Activated gamma-delta T cell (primary cell): ENCODE measurements around the gene DIP2B.
"Not testable (repeated sequence)": the region's sequence is repeated elsewhere in the genome, so short reads cannot be mapped to it uniquely, and the experiment has no call there.

Source experiments
- DNase-seq: peaks from one replicate; lab custom pipeline; 2025; lab: John Stamatoyannopoulos, UW

Gene DIP2B

DNA sequence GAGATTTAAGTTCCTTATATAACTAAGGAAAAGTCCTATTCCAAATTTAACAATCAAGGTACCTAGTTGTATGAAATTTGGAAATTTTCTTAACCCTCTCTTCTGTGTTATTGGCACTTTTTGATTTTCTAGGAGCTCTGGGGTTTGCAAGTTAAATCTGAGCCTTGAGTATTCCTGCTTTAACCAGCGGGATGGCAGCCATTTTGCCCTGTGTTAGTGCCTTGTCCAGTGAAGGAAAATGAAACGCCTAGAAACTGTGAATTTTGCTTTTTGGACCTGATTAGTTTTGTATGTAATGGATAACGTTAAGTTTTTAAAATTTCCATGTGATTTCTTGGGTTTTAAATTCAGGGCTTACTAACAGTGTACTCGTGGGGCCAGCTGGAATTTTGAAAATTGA is 45.1 kb downstream of the DIP2B start:
- DNase-seq, result no peak

DNA sequence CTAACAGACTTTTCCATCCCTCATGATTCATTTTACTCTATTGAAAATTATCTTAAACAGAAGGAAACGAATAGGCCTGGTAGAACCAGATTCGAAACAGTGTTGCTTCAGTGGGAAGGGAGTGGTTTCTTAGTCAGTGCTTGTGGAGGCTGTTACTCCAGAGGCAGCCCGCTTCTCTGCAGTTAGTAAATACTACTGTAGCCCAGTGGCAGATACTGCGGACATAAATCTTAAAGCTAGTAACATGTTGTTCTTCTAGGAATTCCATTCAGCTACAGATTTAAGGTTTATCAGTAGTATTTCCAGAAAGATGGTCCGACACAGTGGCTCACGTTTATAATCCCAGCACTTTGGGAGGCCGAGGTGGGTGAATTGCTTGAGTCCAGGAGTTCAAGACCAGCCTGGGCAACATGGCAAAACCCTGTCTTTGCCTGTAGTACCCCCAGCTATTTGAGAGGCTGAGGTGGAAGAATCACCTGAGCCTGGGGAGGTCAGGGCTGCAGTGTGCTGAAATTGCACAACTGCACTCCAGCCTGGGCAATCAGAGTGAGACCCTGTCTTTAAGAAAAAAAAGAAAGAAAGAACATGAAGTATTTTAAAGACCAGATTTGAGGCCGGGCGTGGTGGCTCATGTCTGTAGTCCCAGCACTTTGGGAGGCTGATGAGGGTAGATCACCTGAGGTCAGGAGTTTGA is 45.9 kb downstream of the DIP2B start:
- DNase-seq, result no peak

DNA sequence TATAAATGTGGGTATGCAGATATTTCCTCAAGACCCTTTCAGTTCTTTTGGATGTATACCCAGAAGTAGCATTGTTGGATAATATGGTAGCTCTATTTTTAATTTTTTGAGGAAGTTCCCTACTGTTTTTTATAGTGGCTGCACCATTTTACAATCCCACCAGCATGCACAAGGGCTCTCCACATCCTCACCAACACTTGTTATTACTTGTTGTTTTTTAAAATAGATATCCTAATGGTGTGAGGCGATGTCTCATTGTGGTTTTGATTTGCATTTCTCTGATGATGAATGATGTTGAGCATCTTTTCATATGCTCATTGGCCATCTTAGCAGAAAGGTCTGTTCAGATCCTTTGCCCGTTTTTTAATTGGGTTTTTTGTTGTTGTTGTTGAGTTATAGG is 47.1 kb downstream of the DIP2B start:
- no peak for DNase-seq

DNA sequence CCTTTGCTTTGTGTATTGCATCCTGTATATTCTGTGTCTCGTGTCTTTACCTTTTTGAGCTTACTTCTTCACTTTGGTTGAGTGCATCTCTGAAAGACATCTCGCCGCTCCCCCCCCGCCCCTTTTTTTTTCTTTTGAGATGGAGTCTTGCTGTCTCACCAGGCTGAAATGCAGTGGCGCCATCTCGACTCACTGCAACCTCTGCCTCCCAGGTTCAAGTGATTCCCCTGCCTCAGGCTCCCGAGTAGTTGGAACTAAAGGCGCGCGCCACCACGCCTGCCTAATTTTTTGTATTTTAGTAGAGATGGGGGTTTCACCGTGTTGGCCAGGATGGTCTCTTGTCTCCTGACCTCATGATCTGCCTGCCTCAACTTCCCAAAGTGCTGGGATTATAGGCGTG is 49.9 kb downstream of the DIP2B start:
- DNase-seq, result no peak

DNA sequence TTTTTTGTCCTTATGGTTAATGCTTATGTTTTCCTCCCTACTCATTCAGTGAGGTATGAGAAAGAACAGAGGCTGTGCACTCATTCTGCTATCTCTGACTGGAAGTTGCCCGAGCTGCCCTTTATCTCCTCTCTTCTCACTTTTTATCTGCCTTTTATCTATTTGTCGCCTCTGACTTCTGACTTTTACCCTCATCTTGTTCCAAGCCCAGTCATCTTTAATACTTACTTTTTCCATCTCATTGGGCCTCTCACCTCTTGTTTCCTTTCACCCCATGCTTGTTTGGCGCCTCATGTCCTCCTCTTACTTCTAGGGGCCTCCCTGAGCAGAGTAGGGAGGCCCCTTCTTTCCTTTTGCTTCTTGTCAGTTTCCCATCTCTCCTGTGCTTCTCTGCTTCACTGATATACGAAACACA is 50.7 kb downstream of the DIP2B start:
- no peak for DNase-seq

DNA sequence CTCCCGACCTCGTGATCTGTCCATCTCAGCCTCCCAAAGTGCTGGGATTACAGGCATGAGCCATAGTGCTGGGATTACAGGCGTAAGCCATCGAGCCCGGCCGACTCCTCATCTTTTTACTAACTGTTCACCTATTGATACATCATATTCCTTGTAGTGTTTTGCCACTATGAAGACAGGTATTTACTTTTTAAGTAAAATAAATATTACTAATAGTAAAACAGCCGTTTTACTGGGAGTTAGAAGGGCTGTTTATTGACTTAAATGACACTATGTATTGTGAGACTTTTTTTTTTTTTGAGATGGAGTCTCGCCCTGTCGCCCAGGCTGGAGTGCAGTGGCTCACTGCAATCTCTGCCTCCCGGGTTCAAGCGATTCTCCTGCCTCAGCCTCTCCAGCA is 51.5 kb downstream of the DIP2B start:
- no peak for DNase-seq

DNA sequence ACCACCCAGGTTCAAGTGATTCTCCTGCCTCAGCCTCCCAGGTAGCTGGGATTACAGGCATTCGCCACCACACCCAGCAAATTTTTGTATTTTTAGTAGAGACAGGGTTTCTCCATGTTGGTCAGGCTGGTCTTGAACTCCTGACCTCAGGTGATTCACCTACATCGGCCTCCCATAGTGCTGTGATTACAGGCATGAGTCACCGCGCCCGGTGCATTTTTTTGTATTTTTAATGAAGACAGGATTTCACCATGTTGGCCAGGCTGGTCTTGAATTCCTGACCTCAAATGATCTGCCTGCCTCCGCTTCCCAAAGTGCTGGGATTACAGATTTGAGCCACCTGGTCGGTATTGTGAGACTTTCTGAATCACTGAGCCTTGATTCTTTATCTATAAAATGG is 52.0 kb downstream of the DIP2B start:
- not testable (repeated sequence) for DNase-seq

DNA sequence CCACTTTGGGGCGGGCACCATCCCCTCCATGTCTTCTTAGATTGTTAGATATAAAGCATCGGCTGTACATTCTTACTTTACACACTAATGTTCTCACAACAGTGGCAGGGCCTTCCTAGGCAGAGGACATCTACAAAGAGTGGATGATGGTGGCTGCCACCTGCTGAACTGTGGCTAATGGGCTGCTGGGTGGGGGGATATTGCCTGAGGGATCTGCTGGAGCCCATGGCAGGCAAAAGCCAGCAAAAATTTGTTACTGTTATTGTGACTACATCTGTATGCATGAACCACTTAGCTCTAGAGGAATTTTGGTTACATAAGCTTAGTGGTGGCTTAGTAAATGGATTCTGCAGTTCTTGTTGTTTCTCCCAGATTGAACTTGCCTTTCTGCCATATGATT is 52.6 kb downstream of the DIP2B start:
- DNase-seq, result no peak

DNA sequence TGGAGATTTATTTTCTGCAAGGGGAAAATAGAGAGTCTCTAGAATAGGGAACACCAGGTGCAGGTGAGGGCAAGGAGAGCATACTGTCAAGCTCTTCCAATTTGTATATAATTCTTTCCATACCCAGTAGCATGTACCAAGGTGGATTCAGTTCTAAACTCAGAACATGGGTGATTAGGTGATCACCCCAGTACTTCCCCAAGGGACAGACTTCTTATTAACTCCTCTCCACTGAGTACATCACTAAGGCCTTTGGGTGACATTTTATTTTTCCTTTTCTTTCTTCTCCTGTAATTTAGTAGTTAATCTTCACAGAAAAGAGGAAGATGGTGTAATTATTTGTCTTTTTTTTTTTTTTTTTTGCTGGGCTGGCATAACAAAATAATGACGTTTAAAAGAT is 54.2 kb downstream of the DIP2B start:
- no peak for DNase-seq

DNA sequence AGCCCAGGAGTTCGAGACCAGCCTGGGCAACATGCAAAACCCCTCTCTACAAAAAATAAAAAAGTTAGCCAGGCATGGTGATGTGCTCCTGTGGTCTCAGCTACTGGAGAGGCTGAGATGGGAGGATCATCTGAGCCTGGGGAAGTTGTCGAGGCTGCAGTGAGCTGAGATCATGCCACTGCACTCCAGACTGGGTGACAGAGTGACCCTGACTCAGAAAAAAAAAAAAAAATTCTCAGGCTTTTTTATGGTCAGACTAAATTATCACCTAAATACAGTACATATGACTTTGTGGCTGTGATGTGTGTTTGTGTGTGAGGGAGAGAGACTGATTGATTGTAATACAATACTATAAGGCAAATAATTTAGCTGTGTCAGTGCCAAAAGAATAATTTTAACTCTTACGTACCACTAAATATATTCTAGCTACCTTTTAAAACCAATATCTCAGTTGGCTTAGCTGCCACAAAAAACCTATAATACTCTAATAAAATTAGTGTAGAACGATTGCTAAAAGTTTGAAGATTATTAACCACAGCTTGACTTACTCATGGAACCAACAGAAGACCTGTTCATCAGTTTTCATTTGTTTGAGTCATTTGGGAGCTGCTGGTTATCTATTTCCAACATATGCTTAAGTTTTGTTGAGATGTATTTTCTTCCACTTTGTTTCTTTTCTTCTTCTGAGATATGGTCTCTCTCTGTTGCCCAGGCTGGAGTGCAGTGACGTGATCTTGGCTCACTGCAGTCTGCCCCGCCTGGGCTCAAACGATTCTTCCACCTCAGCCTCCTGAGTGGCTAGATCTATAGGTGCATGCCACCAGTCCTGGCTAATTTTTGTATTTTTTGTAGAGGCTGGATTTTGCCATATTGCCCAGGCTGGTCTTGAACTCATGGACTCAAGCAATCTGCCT is 58.0 kb downstream of the DIP2B start:
- DNase-seq, result no peak

DNA sequence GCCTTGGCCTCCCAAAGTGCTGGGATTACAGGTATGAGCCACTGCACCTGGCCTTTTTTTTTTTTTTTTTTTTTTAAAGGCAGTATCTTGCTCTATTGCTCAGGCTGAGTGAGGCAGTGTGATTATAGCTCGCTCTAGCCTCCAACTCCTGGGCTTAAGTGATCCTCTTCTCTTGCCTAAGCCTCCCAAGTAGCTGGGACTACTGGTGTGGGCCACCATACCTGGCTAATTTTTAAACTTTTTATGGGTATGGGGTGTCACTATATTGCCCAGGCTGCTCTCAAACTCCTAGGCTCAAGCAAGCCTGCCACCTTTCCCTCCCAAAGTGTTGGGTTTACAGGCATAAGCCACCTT is 58.6 kb downstream of the DIP2B start:
- DNase-seq, result no peak

DNA sequence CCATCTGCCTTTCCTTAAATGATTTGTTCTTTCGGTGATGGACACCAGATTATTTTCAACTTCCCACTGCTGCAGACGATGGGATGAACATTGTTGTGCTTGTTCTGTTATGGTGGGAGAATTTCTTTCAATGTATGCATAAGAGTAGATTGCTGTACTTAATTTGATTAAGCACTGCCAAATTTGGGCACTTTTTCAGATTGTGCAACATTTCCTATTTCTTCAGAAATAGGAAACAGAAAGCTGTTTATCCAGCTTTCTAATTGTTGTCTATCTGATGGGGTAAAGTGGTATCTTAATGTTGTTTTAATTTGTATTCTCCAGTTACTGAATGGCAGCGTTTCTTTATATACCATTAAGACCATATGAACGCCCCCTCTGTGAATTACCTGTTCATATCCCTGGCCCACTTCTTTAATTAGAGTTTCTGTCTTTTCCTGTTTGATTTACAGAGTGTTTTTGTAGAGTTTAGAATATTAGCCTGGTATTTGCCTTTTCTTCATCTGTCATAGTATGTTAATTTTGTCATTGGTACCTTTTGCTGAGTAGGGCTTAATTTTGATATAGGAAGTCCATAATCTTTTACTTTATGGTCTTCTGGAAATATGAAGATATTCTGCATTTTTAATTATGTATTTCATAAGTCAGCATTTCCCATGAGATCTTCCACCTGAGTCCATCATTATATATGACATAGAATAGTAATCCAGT is 59.6 kb downstream of the DIP2B start:
- no peak for DNase-seq

DNA sequence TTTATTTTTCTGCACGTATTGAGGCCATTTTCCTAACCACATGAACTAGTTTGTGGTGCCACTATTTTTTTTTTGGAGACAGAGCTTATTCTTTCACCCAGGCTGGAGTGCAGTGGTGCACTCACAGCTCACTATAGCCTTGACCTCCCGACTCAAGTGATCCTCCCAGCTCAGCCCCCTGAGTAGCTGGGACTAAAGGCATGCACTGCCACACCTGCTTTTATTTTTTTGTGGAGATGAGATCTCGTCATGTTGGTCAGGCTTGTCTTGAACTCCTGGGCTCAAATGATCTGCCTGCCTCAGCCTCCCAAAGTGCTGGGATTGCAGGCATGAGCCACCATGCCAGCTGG is 60.1 kb downstream of the DIP2B start:
- DNase-seq, result no peak

DNA sequence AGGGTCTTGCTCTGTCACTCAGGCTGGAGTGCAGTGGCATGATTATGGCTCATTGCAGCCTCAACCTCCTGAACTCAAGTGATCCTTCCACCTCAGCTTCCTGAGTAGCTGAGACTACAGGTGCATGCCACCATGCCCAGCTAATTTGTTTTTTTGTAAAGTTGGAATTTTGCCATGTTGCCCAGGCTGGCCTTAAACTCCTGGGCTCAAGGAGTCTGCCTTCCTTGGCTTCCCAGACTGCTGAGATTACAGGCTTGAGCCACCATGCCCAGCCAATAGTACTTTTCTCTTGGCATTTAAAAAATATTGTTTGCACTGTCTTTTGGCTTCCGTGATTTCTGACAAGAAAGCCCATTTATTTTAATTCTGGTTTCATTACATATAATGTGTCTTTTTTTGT is 61.3 kb downstream of the DIP2B start:
- no peak for DNase-seq

DNA sequence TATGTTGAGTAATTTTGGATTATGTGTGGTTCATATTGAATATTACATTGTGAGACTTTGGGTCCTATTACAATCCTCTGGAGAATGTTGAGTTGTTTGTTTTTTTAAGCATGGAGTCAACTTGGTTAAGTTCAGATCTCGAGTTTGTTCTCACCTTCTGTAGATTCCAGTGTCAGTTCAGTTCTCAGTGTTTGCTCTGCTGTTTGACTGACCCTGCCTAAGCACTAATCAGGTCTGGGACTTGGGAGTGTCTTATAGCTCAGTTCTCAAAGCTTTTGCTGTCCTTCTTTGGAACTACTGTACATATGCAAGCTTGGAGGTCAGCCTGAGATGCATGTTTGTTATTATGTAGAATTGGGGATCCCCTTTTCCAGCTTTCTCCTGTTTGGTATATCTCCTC is 63.1 kb downstream of the DIP2B start:
- DNase-seq, result no peak

DNA sequence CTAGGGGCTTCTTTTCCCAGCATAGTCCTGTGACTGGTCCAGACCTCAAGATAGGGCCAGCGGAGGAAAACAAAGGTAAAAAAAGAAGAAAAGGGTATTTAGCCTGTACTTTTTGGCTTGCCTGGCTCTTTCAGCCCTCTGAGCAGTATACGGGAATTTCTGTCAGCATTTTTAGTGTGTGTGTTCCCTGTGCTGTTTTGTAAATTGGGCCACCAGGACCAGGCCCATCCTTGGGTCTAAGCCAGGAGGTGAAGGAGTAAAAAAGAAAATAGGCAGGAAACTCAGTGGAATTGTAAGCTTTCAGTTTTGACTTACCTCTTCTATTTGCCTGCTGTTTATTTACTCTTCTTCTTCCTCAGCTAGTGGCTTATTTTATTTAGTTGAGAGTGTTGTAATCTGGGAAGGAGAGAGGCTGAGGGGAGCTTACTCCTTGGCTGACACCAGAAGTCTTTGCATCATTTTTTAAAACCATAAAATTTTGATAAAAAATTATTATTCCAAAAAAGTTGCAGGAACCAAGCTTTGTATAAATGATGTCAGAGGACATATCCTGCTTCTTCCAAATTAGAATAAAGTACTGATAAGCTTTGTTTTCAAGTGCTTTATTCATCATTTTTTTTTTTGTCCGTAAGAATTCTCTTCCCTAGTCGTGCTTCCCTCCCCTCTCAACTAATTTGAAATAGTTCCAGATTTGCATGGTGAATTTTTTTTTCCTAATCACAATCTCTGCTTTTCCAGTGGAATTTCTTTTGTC is 63.7 kb downstream of the DIP2B start:
- no peak for DNase-seq

DNA sequence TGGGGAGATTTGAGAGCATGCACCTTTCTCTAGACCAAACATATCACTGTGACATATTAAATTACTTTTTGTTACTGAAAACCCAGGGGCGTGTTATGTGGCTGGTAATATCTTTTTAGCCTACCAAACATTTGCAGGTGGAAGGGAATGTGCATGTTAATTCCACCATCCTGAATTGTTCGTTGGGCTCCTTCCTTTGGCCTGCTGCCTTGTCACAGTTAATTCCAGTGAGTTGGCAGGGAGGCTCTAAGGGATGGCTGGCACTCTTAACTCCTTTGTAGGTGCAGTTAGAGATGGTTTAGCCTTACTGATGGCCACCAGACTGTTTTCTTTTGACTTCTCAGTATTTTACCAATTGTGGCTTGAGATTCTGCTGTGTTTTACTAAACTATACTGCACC is 64.5 kb downstream of the DIP2B start:
- no peak for DNase-seq

DNA sequence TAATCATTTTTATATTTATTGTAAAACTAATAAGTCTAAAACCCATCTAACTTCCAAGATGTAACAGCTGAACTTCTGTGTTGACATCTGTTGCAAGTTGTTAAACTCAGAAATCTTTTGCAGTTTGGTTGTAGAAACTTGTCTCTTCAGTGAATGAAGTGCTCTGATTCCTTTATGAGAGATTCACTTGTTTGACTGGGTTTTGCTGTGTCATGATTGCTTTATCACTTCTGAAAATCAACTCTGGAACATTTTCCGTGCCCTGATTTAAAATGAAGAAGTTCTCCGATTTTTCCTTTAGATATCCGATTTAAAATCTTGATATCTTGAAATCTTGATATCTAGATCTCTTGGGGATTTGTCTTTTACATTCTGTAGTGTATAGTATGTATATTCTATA is 65.1 kb downstream of the DIP2B start:
- DNase-seq, result no peak

DNA sequence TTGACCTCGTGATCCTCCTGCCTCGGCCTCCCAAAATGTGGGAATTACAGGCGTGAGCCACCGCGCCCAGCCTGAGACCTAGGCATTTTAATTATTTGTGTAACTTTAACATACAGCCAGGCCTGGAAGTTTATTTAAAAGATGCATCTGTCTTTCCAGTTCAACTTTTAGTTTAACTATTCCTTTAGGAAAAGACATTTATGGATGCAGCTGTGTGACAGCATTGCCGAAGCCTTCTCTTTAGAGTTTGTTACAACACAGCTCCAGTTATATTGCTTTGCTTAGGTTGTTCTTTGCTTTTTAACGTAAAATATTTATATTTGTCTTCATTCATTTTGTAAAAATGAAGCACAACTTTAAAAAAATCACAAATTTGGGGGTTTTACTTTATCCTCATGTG is 67.0 kb downstream of the DIP2B start:
- DNase-seq, result no peak

DNA sequence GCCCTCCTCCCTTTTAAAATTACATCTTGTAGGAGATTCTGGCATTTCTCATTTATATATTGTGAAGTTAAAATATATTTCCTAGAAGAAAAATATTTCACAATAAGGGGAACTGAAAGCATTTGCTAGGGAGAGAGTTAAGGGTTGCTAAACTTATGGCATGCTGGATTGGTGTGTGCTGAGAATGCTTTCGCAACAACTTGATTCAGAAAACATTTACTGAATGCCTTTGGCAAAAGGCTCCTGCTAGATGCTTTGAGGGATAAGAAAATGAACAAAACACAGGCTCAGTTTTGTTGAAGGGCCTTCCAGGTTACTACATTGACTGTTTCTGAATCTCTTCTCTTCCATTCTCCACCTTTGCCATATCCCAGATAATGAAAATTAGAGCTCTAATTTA is 67.5 kb downstream of the DIP2B start:
- no peak for DNase-seq

DNA sequence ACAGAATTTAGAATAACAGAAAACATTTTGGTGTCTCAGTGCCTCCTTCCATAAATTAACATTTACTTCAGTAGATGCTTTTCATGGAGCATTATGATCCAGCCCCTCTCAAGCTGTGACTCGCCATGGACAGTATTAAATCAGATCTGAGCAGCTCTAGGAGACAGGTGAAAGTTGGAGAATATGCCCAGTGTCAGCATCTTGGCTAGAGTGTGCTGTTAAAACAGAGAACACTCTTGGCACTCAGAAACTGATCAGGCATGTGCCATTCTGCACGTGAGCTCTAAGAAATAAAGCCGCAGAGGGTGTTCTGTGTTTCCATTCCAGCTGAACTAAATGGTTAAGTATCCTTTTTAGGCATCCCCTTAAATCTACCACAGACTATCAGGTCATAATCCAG is 68.0 kb downstream of the DIP2B start:
- no peak for DNase-seq

DNA sequence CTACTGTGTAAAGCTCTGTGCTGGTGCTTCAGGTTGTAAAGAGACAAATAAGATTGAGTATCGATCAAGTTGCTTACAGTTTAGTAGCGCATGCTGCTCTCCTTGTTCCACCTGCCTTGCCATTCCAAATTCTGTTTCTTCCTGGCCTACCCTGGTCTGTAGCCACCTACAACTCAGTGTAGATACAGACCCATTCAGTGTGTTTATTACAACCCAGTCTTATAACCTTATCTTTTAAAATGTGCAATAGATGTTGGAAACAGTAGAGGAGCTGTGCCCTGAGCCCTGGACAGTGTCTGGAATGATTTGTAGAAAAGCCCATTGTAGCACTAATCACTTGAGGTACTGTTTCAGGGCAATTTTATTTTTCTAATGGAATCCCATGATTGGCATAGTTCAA is 68.5 kb downstream of the DIP2B start:
- no peak for DNase-seq
